OCI-LY1 (cell line): Measurements from ENCODE around the gene EPB41L4A.

Experiments
- CTCF ChIP-seq: fragments of 200-600 bp; sonication (generic), shearing (Covaris generic); IDR thresholded peaks from 2 replicates; pipeline ENCODE4 v1.5.1; 2017; ENCODE audit warnings: mild to moderate bottlenecking, antibody characterized with exemption, low read length, moderate library complexity, mixed read lengths
- EZH2 ChIP-seq: fragments of 200-600 bp; sonication (generic), shearing (Covaris generic); IDR thresholded peaks from 2 replicates; pipeline ENCODE4 v1.8.0; 2017; ENCODE audit warnings: borderline replicate concordance, mixed run types, mild to moderate bottlenecking, antibody characterized with exemption, low read length, moderate library complexity, mixed read lengths

- no peak for TF ChIP-seq CTCF
- TF ChIP-seq EZH2 = no peak
Observed at GRCh38 chr5:112156211-112156610, 262.9 kb downstream of the EPB41L4A start.
